Chondrocyte (in vitro differentiated cells): ENCODE results near the gene SV2B. TPM values are rescaled to one million over a fixed set of nuclear protein-coding genes. Genes with fewer than 3 reads are reported as not detected.

ENCODE experiments used
- DNase-seq: peaks from one replicate; pipeline ENCODE4 v3.0.0; 2021; ENCODE audit warnings: mixed read lengths, low spot score
- H3K27ac Mint-ChIP-seq: one replicate; pipeline ENCODE4 v1.8.0; 2021; ENCODE audit warnings: mild to moderate bottlenecking, moderate library complexity, mixed read lengths; ENCODE audit not compliant: unreplicated experiment
- H3K27me3 Mint-ChIP-seq: 2 replicates; pipeline ENCODE4 v1.8.0; 2021; ENCODE audit warnings: low read depth, mixed read lengths
- H3K36me3 Mint-ChIP-seq: 2 replicates; pipeline ENCODE4 v1.8.0; 2021; ENCODE audit warnings: low read depth, mixed read lengths
- H3K4me1 Mint-ChIP-seq: 2 replicates; pipeline ENCODE4 v1.8.0; 2021; ENCODE audit warnings: low read depth, mild to moderate bottlenecking, mixed read lengths
- H3K4me3 Mint-ChIP-seq: one replicate; pipeline ENCODE4 v1.8.0; 2021; ENCODE audit warnings: mild to moderate bottlenecking, moderate library complexity, mixed read lengths; ENCODE audit not compliant: unreplicated experiment
- H3K9me3 Mint-ChIP-seq: 2 replicates; pipeline ENCODE4 v1.8.0; 2021; ENCODE audit warnings: low read depth, mixed read lengths
- CTCF ChIP-seq: fragments of 200-600 bp; sonication (generic); IDR thresholded peaks from 2 replicates; pipeline ENCODE4 v1.5.0; 2021; ENCODE audit warnings: antibody characterized with exemption, mild to moderate bottlenecking, moderate library complexity
- total RNA-seq: library from RNA; stranded (reverse); gene quantifications from 3 replicates; pipeline ENCODE4 v1.2.1, GENCODE V29; 2021

SV2B gene
- total RNA-seq, 1 donor from 2014 or later: not detected

- Mint-ChIP-seq H3K27ac (no peak overlapping the region), H3K9me3 (no peaks in the 10 kb centered on the region), H3K4me3 (no peak overlapping the region), H3K36me3 (no peaks in the 10 kb centered on the region), H3K4me1 (peaks cover 13% of the 10 kb centered on the region), H3K27me3 (peaks cover 72% of the 10 kb centered on the region)
- DNase-seq: no peak
- no peak for TF ChIP-seq CTCF
Observed at GRCh38 chr15:91101608-91101920, 1.5 kb downstream of the SV2B start.

- Mint-ChIP-seq H3K4me1 (peaks cover 13% of the 10 kb centered on the region), H3K27me3 (peaks cover 64% of the 10 kb centered on the region), H3K27ac (no peak overlapping the region), H3K4me3 (no peak overlapping the region), H3K9me3 (no peaks in the 10 kb centered on the region), H3K36me3 (no peaks in the 10 kb centered on the region)
- TF ChIP-seq CTCF: no peak
- DNase-seq: no peak
Observed at GRCh38 chr15:91102546-91103330, 2.7 kb downstream of the SV2B start.

GRCh38 chr15:91104111-91104510, 4.1 kb downstream of the SV2B start:
- no peak for TF ChIP-seq CTCF
- H3K4me1 Mint-ChIP-seq: peaks cover 13% of the 10 kb centered on the region
- no peak for DNase-seq
- no peak overlapping the region for H3K27ac Mint-ChIP-seq
- H3K27me3 Mint-ChIP-seq: peaks cover 52% of the 10 kb centered on the region
- H3K4me3 Mint-ChIP-seq: no peak overlapping the region
- H3K36me3 Mint-ChIP-seq: no peaks in the 10 kb centered on the region
- no peaks in the 10 kb centered on the region for H3K9me3 Mint-ChIP-seq

GRCh38 chr15:91108421-91108820, 8.4 kb downstream of the SV2B start:
- no peak for DNase-seq
- Mint-ChIP-seq H3K9me3 (no peaks in the 10 kb centered on the region), H3K4me3 (no peak overlapping the region), H3K36me3 (no peaks in the 10 kb centered on the region), H3K27ac (no peak overlapping the region), H3K27me3 (peaks cover 24% of the 10 kb centered on the region), H3K4me1 (no peaks in the 10 kb centered on the region)
- TF ChIP-seq CTCF: no peak

- H3K27ac Mint-ChIP-seq: no peak overlapping the region
- no peak overlapping the region for H3K4me3 Mint-ChIP-seq
- H3K4me1 Mint-ChIP-seq: no peaks in the 10 kb centered on the region
- no peak for TF ChIP-seq CTCF
- peaks cover 21% of the 10 kb centered on the region for H3K27me3 Mint-ChIP-seq
- no peak for DNase-seq
- no peaks in the 10 kb centered on the region for H3K36me3 Mint-ChIP-seq
- H3K9me3 Mint-ChIP-seq: no peaks in the 10 kb centered on the region
Observed at GRCh38 chr15:91109885-91110284, 9.8 kb downstream of the SV2B start.
